ENCODE data around the gene SCRN1.
"Not testable (repeated sequence)": the region's sequence is repeated elsewhere in the genome, so short reads cannot be mapped to it uniquely, and the experiment has no call there.

The SCRN1 gene

GRCh38 chr7:29962035-29962434, 27.6 kb downstream of the SCRN1 start:
- no peak for DNase-seq

DNA sequence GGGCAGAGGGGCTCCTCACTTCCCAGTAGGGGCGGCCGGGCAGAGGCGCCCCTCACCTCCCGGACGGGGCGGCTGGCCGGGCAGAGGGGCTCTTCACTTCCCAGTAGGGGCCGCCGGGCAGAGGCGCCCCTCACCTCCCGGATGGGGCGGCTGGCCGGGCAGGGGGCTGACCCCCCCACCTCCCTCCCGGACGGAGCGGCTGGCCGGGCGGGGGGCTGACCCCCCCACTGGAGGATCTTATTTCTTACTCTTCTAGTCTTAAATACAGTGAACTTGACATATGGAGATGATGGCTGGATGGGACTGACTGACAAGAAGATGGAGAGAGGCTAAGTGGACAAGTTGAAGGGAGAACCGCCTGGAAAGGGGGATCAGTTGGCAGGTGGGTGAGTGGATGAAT, 28.0 kb downstream of the SCRN1 start:
- DNase-seq: not testable (repeated sequence)

- DNase-seq: no peak
Observed at GRCh38 chr7:29958667-29959358, 30.8 kb downstream of the SCRN1 start.

- DNase-seq: peak; percentile 72
Observed at GRCh38 chr7:29957521-29958310, 31.9 kb downstream of the SCRN1 start.

- no peak for DNase-seq
Observed at GRCh38 chr7:29956487-29956836, 33.1 kb downstream of the SCRN1 start.

GRCh38 chr7:29955799-29956486, 33.7 kb downstream of the SCRN1 start:
- DNase-seq: no peak

GRCh38 chr7:29955075-29955792, 34.4 kb downstream of the SCRN1 start:
- DNase-seq: no peak

- no peak for DNase-seq
Observed at GRCh38 chr7:29953726-29954347, 35.8 kb downstream of the SCRN1 start.

- DNase-seq: no peak
Observed at GRCh38 chr7:29951206-29951605, 38.4 kb downstream of the SCRN1 start.

GRCh38 chr7:29950480-29950879, 39.1 kb downstream of the SCRN1 start:
- DNase-seq: no peak

DNA sequence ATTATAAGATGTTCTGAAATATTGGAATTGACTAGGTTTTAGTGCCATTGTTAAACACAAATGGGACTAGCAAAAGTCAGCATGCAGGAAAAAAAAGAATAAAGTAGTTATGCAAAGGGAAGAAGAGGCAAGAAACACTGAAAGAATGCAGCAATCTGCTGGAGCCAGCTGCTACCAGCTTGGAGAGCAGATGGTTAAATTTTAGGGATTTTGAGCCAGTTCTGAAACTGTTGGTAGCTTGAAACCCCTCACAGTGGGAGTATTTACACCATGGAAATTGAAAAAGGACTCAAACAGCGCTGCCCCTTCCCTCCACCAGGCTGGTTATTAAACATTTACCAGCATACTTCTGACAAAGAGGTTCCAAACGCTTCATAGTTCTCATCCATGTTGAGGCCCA, 41.0 kb downstream of the SCRN1 start:
- DNase-seq: no peak

- DNase-seq: no peak
Observed at GRCh38 chr7:29946428-29947186, 43.0 kb downstream of the SCRN1 start.

DNA sequence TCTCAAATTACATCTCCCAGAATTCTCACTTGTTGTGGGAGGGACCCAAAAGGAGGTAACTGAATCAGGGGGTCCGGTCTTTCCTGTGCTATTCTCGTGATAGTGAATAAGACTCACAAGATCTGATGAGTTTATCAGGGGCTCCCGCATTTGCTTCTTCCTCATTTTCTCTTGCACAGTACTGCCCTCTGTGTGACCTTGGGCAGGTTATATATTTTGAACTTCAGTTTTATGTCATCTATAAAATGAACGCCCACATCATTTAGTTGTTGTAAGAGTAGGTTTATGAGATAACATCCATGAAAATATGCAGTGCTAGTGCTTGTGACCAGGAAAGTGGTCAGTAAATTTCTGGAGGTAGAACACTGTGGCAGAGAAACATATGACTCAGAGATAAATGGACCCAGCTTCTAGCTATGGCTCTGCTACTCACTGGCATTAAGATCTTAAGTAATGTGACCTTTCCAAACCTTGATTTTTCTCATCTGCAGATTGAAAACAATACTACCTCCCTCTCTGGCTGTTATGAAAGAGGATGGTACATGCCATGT, 44.3 kb downstream of the SCRN1 start:
- DNase-seq: no peak

DNA sequence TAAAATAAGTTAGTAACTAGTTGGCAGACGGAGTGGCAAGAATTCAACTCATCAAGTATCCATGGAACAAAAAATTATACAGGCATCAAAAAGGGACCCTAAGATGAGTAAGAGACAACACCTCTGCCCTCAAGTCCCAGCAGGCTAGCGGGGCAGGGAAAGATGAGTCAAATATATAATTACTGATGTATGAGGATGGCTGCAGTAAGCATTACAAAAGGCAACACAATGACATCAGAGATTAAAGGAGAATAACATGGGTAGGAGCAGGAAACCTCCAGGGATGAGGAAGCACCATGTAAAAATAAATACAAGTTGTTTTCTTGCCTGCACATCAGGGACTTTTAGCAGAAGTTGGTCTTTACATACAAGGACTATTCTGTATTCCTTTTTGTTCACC, 49.4 kb downstream of the SCRN1 start:
- DNase-seq: no peak

- DNase-seq: no peak
Observed at GRCh38 chr7:29937132-29937531, 52.5 kb downstream of the SCRN1 start.

- no peak for DNase-seq
Observed at GRCh38 chr7:29935111-29935510, 54.5 kb downstream of the SCRN1 start.

- DNase-seq: no peak
Observed at GRCh38 chr7:29929018-29929807, 60.4 kb downstream of the SCRN1 start.

GRCh38 chr7:29926741-29927140, 62.9 kb downstream of the SCRN1 start:
- no peak for DNase-seq

- no peak for DNase-seq
Observed at GRCh38 chr7:29926216-29926615, 63.4 kb downstream of the SCRN1 start.

DNA sequence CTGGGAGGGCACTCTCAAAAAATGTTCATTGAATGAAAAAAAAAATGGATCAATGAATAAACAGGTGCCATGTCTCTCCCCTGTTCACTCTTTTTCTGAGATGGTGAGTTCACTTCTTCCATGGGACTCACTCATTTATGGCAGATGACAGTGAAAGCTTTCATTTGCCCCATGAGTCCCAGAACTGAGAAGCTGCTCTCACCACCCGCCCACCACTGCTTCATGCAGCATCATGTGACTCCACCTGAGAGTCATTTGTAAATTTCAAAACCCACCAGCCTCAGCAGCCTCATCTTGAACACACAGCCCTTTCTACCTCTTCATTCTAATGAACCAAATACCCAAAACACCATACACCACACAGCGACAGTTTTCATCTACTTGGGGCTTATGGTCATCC, 64.9 kb downstream of the SCRN1 start:
- no peak for DNase-seq

- no peak for DNase-seq
Observed at GRCh38 chr7:29924006-29924405, 65.6 kb downstream of the SCRN1 start.

Data from NCI-H146 (cell line).